Subcutaneous abdominal adipose tissue (tissue), 5 donors: ENCODE data around the gene GJA3.

Experiments used
- H3K27ac ChIP-seq: one replicate; pipeline ENCODE4 v1.7.0; 2013; ENCODE audit warnings: low read depth, mild to moderate bottlenecking, inconsistent platforms, low read length, moderate library complexity
- H3K27me3 ChIP-seq, 5 donors: one replicate each; pipeline ENCODE4 v1.7.0; 2013; ENCODE audit warnings: low read length in 5 of 5, inconsistent platforms in 1 of 5; ENCODE audit not compliant: control insufficient read depth in 5 of 5, insufficient read depth in 4 of 5
- H3K36me3 ChIP-seq, 5 donors: one replicate each; pipeline ENCODE4 v1.7.0; 2013; ENCODE audit warnings: low read length in 5 of 5; ENCODE audit not compliant: control insufficient read depth in 5 of 5, insufficient read depth in 5 of 5
- H3K4me1 ChIP-seq, 5 donors: one replicate each; pipeline ENCODE4 v1.7.0; 2013; ENCODE audit warnings: low read length in 5 of 5, mild to moderate bottlenecking in 3 of 5, moderate library complexity in 1 of 5; ENCODE audit not compliant: control insufficient read depth in 5 of 5, insufficient read depth in 5 of 5
- H3K4me3 ChIP-seq, 5 donors: one replicate each; pipeline ENCODE4 v1.7.0; 2013; ENCODE audit warnings: low read length in 5 of 5, low read depth in 1 of 5
- H3K9ac ChIP-seq, 5 donors: one replicate each; pipeline ENCODE4 v1.7.0; 2013; ENCODE audit warnings: low read length in 5 of 5, mild to moderate bottlenecking in 4 of 5, moderate library complexity in 3 of 5
- H3K9me3 ChIP-seq, 5 donors: one replicate each; pipeline ENCODE4 v1.7.0; 2013; ENCODE audit warnings: low read length in 5 of 5; ENCODE audit not compliant: control insufficient read depth in 5 of 5
- donor health status: healthy.
- donor health status: healthy.
- donor health status: healthy.
- donor health status: healthy.
- donor health status: healthy.

GJA3 gene

DNA sequence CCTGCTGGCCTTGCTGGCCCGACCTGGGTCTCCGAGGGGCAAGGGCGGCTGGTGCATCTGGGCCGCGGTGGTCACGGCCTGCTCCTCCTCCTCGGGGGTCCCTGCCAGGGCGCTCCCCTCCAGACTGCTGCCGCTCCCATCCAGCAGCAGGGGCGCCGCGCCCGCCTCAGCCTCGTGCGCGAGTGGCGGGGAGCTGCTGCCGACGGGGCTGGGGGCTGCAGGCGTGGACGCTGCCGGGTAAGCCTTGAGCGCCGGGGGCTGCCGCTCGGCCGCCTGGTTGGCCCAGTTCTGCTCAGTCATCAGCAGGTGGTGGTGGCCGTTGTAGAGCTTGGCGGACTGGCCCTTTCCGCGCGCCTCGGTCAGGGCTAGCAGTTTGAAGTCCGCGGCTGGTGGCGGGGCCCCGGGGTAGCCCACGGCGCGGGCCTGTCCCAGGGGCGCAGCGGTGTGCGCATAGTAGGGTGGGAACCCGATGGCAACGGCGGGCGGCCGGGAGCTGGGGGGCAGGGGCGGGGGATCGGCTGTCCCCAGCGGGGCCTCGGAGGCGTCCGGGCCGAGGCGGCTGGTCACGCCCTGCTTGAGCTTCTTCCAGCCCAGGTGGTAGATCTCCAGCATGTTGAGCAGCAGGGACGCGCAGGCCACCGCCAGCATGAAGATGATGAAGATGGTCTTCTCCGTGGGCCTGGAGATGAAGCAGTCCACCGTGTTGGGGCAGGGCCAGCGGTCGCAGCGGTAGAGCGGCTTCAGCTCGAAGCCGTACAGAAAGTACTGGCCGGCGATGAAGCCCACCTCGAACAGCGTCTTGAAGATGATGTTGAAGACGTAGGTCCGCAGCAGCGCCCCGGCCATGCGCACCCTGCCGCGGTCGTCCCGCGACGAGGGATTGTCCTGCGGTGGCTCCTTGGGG lies 18.6 kb downstream of the GJA3 start:
- no peaks in the 10 kb centered on the region for H3K36me3 ChIP-seq
- peaks cover 30 to 56% (median 43%) of the 10 kb centered on the region in 5 donors for H3K27me3 ChIP-seq
- no peak overlapping the region for H3K9ac ChIP-seq
- H3K4me3 ChIP-seq, result peak overlapping the region in 1 of 5 donors; percentile 2
- H3K9me3 ChIP-seq, result no peaks in the 10 kb centered on the region
- H3K4me1 ChIP-seq, result peaks cover 0 to 11% (median 6%) of the 10 kb centered on the region in 5 donors
- H3K27ac ChIP-seq, result no peak overlapping the region

DNA sequence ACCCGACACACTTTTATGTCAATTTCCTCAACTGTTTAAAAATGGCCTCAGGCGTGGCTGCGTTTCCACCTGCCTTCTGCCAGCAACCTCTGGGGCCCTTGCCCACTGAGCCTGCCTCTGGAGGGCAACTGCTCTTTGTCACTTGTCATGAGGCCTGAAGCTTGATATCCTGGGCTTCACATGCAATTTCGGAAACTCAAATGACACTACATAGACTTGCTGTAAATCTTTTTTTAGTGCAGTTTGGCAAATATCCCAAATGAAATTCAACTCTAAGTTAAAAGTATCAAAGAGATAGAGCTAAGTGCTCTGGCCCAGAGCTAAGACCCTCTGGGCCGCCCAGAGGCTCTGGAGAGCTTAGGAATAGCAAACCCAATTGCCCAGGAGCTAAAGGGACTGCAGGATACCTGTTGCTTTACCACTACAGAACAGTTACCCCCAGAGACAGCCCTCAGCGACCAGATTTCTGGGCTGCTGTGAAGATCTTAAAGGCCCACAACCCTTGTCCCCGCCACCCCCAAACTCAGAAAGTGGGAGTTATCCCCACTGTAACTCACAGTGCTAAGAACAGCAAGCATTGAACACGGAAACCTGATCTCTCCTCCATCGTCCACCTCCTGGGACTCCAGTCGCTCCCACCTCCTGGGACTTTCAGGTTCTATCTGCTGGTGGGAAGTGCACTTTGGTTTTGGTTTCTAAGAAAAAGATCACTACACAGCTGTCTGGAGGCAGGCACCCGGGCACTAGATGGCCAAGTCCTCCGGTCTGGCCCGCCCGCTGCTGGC lies 19.4 kb downstream of the GJA3 start:
- no peaks in the 10 kb centered on the region for H3K36me3 ChIP-seq
- H3K27ac ChIP-seq, result no peak overlapping the region
- no peaks in the 10 kb centered on the region for H3K9me3 ChIP-seq
- peaks cover 0 to 17% (median 11%) of the 10 kb centered on the region in 5 donors for H3K4me1 ChIP-seq
- H3K27me3 ChIP-seq, result peaks cover 36 to 62% (median 50%) of the 10 kb centered on the region in 5 donors
- H3K4me3 ChIP-seq, result peak overlapping the region in 1 of 5 donors; percentile 2
- H3K9ac ChIP-seq, result no peak overlapping the region

DNA sequence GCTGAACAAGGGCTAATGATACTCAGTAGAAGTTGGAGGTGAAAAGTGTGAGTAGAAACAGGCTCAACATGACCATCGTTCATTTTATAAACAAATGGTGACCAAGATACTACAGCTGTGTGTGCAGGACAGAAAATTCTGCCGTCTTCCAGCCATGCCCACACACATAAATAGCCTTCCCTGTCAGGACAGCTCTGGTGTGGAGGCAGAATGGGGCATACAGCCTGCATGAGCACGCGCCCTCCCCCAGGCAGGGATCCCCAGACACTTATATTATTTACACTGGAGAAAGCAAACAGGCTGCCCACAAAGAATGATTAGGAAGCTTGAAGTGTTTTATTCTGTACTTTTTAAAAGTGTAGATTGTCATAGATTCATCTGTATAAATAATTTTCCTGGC lies 20.4 kb downstream of the GJA3 start:
- Histone ChIP-seq H3K4me1 (peaks cover 0 to 17% (median 11%) of the 10 kb centered on the region in 5 donors), H3K27me3 (peaks cover 36 to 59% (median 48%) of the 10 kb centered on the region in 5 donors), H3K36me3 (no peaks in the 10 kb centered on the region), H3K27ac (no peak overlapping the region), H3K4me3 (no peak overlapping the region), H3K9me3 (no peaks in the 10 kb centered on the region), H3K9ac (no peak overlapping the region)

DNA sequence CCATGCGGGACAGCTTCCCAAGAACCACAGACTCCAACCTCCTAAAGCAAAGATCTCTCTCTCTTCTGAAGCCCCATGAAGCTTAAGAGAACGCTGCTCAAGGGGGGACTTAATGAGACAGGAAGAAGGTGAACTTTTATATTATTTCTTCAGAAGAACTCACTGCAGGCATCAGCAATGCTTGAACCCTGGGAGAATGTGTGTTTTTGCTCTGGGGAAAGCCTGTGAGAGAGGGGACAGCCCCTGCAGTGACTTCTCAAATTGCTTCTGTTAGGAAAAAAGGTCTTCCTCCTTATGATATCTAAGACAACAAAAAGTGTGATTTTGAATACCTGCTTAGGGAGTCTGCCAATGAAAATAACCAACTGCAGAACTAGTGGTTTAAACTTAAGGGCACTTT lies 23.0 kb downstream of the GJA3 start:
- H3K9me3 ChIP-seq, result no peaks in the 10 kb centered on the region
- H3K27me3 ChIP-seq, result peaks cover 29 to 48% (median 36%) of the 10 kb centered on the region in 5 donors
- no peak overlapping the region for H3K9ac ChIP-seq
- peaks cover 0 to 17% (median 11%) of the 10 kb centered on the region in 5 donors for H3K4me1 ChIP-seq
- no peak overlapping the region for H3K4me3 ChIP-seq
- H3K27ac ChIP-seq, result no peak overlapping the region
- H3K36me3 ChIP-seq, result no peaks in the 10 kb centered on the region

DNA sequence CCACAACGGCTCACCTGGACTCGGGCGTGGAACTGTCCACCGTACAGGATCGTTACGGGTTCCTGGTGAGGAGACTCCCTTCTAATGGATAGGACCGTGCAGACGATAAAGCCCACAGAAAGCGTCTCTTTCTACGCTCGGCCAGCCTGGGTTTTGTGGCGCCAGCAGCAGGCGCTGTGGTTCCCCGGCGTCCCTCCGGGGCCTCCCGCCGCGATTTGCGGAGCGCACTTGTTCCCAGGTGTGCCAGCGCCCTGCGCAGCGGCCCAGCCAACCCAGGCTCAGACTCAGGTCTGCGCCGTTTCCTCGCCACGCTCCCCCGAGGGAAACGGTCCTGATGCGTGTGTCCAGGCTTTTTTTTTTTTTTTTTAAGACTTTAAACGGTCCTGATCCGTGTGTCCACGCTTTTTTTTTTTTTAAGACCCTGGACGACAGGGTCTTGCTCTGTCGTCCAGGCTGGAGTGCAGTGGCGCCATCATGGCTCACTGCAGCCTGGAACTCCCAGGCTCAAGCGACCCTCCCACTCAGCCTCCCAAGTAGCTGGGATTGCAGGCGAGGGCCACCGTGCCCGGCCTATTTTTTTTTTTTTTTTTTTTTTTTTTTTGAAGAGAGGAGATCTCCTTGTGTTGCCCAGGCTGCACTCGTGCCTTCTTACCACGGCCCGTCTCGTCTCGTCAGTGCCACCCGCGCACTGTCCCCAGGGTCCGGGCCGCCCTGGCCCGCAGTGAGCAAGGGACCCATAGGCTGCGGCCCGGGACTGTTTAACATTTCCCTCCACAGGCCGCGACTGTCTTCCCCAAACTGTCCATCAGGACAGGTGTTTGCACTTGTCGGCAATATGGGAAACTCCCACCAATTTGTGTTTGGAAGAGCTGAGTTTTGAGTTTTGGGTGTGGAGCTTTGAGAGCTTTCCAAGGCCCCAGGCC lies 23.8 kb downstream of the GJA3 start:
- no peak overlapping the region for H3K9ac ChIP-seq
- H3K27me3 ChIP-seq, result peaks cover 22 to 39% (median 28%) of the 10 kb centered on the region in 5 donors
- H3K27ac ChIP-seq, result no peak overlapping the region
- peak overlapping the region in 1 of 5 donors; percentile 37 for H3K4me3 ChIP-seq
- no peaks in the 10 kb centered on the region for H3K9me3 ChIP-seq
- H3K36me3 ChIP-seq, result no peaks in the 10 kb centered on the region
- H3K4me1 ChIP-seq, result peaks cover 0 to 11% (median 9%) of the 10 kb centered on the region in 5 donors

DNA sequence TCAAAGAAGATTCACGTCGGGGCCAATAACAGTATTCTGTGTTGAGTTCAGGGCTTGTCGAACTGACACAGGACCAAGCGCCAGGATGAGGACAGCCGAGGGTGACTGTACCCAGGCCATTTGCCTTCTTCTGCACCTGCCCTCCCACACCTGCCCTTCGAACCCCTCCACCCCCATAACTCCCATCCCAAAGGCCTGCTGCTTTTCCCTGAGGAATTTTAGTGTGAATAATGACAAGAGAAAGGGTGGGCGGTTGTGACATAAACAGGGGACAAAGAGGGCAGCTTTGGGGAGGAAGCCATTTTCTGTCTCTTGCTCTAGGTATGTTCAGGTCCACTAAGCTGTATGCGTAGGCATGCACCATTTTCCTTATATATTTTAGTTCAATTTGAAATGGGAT lies 26.1 kb downstream of the GJA3 start:
- Histone ChIP-seq H3K27me3 (peaks cover 13 to 28% (median 16%) of the 10 kb centered on the region in 5 donors), H3K27ac (no peak overlapping the region), H3K4me3 (no peak overlapping the region), H3K9ac (no peak overlapping the region), H3K36me3 (no peaks in the 10 kb centered on the region), H3K4me1 (peaks cover 0 to 8% (median 5%) of the 10 kb centered on the region in 5 donors), H3K9me3 (no peaks in the 10 kb centered on the region)

DNA sequence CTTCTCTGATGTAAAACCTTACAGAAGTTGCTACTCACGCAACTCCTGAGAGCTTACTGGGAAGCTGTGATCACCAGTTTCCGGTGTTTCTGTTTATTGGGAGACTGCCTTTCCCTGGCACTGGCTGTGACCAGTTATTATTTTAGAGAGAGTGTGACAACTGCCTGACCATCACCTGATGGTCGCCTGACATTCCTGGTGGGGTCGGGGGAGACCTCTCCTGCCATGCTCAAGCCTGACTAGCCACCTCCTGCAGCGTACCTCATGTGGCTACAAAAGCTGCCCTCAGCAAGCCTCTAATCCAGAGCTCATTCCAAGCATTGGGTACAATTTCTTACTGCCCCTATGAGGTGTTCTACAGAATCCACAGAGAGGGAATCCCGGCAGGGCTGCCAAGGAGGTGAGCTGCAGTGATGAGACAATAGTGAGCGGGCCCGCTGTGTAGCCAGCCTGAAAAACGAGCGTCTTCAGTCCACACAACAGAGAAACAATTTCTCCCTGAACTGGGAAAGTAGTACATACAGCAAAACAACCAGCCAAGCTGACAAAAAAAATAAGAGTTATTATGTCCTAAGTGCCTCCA lies 28.7 kb downstream of the GJA3 start:
- Histone ChIP-seq H3K27ac (no peak overlapping the region), H3K4me1 (peaks cover 0 to 23% (median 19%) of the 10 kb centered on the region in 5 donors), H3K36me3 (no peaks in the 10 kb centered on the region), H3K27me3 (peaks cover 5 to 21% (median 10%) of the 10 kb centered on the region in 5 donors), H3K9me3 (no peaks in the 10 kb centered on the region), H3K9ac (no peak overlapping the region), H3K4me3 (no peak overlapping the region)

DNA sequence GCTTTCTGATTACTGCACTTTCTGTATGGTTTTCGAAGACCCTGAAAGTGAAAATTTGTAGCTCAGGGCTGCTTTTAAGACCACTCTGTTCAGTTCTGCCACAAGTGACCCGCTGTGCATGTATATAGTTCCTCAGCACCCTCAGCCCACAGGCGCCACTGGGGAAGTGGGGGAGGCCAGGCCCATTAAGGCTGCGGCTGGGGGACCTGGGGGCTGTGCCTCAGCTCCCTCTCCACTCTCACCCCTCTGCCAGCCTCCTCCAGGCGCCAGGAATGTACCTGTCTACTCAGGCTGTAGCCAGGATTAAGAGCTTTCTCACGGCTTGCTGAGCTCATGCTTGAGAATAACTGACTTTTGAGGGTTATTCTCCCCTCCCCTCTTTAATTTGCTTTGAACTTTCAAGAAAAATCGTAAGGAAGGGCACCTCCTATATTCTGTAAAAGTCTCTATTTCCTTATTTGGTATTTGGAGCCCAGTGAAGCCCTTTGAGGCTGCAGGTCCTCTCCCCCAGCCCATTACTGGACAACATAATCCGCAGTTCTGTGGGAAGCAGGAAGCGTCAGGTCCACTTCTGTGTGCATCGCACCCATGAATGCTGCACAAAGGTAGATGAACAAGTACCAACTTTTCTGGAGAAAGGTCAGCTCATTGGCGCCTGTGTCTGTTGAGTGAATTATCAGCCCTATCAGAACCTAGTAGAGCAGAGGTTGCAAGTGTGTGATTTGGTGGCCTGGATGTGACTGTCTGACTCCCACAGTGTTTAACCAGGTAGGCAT lies 29.6 kb downstream of the GJA3 start:
- H3K4me1 ChIP-seq, result peaks cover 0 to 17% (median 14%) of the 10 kb centered on the region in 5 donors
- no peak overlapping the region for H3K27ac ChIP-seq
- H3K36me3 ChIP-seq, result no peaks in the 10 kb centered on the region
- no peak overlapping the region for H3K9ac ChIP-seq
- no peak overlapping the region for H3K4me3 ChIP-seq
- H3K27me3 ChIP-seq, result peaks cover 0 to 12% (median 3%) of the 10 kb centered on the region in 5 donors
- no peaks in the 10 kb centered on the region for H3K9me3 ChIP-seq
